GM18507 (cell line): ENCODE measurements around the gene CHRM4.
"Not testable (repeated sequence)": the region's sequence is repeated elsewhere in the genome, so short reads cannot be mapped to it uniquely, and the experiment has no call there.

ENCODE experiments used
- DNase-seq: peaks from one replicate; pipeline ENCODE4 v3.0.0; 2011; ENCODE audit warnings: low read depth; ENCODE audit not compliant: insufficient read length; ENCODE audit errors: extremely low spot score
- FAIRE-seq: peaks from 2 replicates; lab custom pipeline; 2011; peaks lifted over from hg19 to GRCh38; lab: Jason Lieb, UNC

CHRM4 gene

GRCh38 chr11:46383974-46384701 is 7.4 kb downstream of the CHRM4 start:
- FAIRE-seq (no peak), DNase-seq (no peak)

GRCh38 chr11:46383404-46383758 is 8.2 kb downstream of the CHRM4 start:
- DNase-seq (no peak), FAIRE-seq (no peak)

- FAIRE-seq, result no peak
- no peak for DNase-seq
Observed at GRCh38 chr11:46382646-46383403, 8.8 kb downstream of the CHRM4 start.

- no peak for DNase-seq
- no peak for FAIRE-seq
Observed at GRCh38 chr11:46381819-46382645, 9.5 kb downstream of the CHRM4 start.

- no peak for DNase-seq
- FAIRE-seq, result no peak
Observed at GRCh38 chr11:46381048-46381818, 10.3 kb downstream of the CHRM4 start, which contains the start of gene MDK. MDK (plus strand) TSS chr11:46381669; CDS start chr11:46382058, 389 bp downstream.

DNA sequence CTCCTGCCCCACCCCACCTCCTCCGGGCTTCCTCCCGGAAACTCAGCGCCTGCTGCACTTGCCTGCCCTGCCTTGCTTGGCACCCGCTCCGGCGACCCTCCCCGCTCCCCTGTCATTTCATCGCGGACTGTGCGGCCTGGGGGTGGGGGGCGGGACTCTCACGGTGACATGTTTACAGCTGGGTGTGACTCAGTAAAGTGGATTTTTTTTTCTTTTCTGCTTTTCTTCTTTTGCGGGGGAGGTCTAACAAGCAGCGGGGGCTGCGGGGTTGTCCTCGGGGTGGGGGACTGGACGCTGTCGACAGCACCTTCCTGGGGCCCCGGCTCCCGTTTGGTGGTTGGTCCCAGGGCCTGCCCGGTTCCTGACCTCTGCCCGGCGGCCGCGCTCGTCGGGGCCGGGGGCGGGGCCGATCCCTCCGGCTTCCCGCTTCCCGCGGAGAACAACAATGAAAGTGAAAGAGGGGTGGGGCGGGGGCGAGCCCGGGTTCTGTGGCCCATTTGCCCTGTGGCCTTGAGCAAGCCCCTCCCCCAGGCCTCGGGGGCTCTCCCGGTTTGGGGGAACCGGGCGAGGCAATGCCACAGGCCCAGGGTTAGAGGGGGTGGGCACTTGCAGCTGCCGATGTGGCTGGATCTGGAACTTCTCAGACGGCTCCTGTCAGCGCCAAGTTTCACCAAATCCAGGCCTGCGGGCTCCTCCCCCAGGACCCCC is 11.1 kb downstream of the CHRM4 start:
- FAIRE-seq (peak; percentile 51), DNase-seq (no peak)

DNA sequence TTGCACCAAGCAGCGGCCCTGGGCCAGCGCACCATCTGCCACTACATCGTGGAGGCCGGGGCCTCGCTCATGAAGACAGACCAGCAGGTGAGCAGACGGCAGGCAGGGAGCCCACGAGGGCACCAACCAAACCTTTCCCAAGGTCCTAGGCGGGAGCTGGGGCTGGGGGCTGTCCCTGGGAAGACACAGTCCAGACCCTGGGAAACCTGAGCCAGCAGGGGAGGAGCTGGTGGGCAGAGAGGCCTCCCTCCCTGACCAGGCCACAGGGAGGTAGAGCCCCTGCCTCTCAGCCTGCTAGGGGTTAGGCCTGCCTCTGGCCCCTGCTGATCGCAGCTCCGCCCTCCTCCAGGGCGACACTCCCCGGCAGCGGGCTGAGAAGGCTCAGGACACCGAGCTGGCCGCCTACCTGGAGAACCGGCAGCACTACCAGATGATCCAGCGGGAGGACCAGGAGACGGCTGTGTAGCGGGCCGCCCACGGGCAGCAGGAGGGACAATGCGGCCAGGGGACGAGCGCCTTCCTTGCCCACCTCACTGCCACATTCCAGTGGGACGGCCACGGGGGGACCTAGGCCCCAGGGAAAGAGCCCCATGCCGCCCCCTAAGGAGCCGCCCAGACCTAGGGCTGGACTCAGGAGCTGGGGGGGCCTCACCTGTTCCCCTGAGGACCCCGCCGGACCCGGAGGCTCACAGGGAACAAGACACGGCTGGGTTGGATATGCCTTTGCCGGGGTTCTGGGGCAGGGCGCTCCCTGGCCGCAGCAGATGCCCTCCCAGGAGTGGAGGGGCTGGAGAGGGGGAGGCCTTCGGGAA is 11.9 kb downstream of the CHRM4 start:
- not testable (repeated sequence) for DNase-seq, FAIRE-seq

- FAIRE-seq (no peak), DNase-seq (no peak)
Observed at GRCh38 chr11:46378811-46379481, 12.6 kb downstream of the CHRM4 start.

DNA sequence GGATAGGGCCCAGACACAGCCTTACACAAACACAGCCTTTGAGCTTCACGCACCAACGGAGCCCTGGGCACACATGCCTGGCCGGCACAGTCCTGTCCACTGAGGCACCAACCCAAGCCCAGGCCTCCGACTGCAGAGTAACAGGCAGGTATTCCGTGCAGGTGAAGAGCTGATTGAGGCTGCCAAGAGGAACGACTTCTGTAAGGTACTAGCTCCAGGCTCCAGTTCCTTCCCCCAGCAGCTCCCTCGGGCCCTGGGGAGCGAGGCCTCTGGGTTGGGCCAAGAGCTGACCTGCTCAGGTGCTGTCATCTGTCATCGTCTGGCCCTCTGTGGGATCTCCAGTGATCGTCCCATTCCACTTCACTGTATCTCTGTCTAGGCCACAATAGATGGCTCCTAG is 13.3 kb downstream of the CHRM4 start:
- no peak for DNase-seq
- FAIRE-seq, result no peak

GRCh38 chr11:46377831-46378230 is 13.7 kb downstream of the CHRM4 start:
- no peak for DNase-seq
- no peak for FAIRE-seq

DNA sequence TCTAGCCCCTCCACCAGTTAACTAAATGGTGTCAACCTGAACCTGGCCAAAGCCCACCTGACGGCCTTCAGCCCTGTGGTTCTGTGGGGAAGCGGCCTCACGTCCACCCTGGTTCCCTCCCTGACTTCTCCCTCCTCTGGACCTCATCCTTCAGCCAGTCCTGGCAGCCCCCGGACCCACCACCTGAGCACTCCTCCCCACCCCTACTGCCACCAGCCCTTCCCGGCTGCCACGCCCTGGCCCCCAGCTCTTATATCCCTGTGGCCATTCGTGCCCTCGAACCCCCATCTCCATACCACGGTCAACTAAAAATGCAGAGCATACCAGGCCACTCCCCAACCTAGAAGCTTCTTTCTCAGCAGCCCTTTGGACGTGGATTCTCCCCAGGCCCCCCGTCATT is 14.3 kb downstream of the CHRM4 start:
- FAIRE-seq, result no peak
- DNase-seq, result no peak

DNA sequence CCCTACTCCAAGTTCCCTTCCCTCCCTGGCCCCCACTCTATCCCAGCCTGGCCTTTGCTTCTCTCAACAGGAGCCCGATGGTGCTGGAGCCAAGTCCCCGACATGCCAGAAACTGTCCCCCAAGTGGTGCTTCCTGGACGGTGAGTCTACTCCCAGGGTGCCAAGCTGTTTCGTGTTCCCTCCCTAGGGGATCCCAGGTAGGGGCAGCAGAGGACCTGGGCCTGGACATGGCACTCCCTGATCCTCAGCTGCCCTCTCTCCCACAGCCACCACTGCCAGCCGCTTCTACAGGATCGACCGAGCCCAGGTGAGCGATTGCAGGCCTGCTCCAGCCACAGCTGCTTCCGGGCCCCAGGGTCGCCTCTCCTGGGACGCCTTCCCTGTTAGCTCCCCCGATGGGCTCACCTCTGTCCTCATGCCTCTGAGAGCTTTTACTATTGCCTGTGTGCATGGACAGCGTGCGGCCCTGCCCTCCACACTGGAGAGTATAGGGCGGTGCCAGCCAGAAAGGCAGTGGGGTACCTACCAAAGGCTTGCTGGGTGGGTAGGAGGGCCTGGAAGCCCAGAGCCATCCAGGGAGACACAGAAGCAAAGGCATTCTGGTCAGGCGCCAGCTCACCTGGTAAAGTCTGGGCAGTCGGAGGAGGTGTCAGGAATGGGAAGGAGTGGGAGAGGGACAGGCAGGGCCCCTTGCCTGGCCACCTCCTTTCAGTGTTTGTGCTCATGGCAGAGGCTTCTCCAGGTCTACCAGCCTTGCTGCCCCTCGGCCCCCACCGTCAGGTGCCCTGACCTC is 15.1 kb downstream of the CHRM4 start:
- DNase-seq (no peak), FAIRE-seq (no peak)

DNA sequence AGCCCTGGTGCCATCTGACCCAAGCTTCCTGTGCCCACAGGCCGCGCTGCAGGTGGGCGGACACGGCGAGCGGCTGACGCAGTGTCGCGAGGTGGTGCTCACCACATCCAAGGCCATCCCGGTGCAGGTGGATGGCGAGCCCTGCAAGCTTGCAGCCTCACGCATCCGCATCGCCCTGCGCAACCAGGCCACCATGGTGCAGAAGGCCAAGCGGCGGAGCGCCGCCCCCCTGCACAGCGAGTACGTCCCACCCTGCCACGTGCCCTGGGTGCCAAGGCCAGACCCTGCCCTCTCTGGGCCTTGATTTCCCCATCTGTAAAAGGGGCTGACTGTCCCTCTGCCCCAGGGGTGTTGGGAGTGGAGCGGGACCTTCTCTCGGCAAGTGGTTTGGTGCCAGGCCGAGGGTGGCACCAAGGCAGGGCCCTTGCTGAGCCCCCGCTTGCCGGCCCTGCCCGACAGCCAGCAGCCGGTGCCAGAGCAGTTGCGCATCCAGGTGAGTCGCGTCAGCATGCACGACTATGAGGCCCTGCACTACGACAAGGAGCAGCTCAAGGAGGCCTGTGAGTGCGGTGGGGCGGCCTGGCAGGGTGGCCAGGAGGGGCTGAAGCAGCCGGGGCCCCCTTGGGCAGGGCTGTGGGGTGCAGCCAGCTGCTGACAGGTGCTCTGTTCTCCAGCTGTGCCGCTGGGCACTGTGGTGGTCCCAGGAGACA is 16.0 kb downstream of the CHRM4 start:
- no peak for DNase-seq
- FAIRE-seq, result no peak

- DNase-seq (no peak), FAIRE-seq (no peak)
Observed at GRCh38 chr11:46374815-46375214, 16.8 kb downstream of the CHRM4 start.

- no peak for FAIRE-seq
Observed at GRCh38 chr11:46373787-46374740, 17.5 kb downstream of the CHRM4 start.

More at GRCh38 chr11:46373787-46374740, 17.5 kb downstream of the CHRM4 start:
- DNase-seq, result no peak
